H9 (cell line): ENCODE measurements around the gene SIGLEC8. TPM values are rescaled to one million over a fixed set of nuclear protein-coding genes. Genes with fewer than 3 reads are reported as not detected.

Experiments used
- DNase-seq: peaks from one replicate; pipeline ENCODE4 v3.0.0-alpha.2; 2017
- H2AFZ ChIP-seq: one replicate; pipeline ENCODE4 v1.6.1; 2013; ENCODE audit warnings: mild to moderate bottlenecking, low read length, control low read depth, moderate library complexity
- H2AK5ac ChIP-seq: 2 replicates; pipeline ENCODE4 v1.6.1; 2013; ENCODE audit warnings: low read length, control low read depth, mixed read lengths; ENCODE audit not compliant: insufficient read length
- H2BK120ac ChIP-seq: one replicate; pipeline ENCODE4 v1.6.1; 2013; ENCODE audit warnings: low read depth, mild to moderate bottlenecking, low read length, control low read depth, inconsistent platforms; ENCODE audit not compliant: poor library complexity, severe bottlenecking
- H2BK12ac ChIP-seq: 2 replicates; pipeline ENCODE4 v1.6.1; 2013; ENCODE audit warnings: low read length, control low read depth, mixed read lengths, low read depth; ENCODE audit not compliant: insufficient read length
- H2BK15ac ChIP-seq: 2 replicates; pipeline ENCODE4 v1.6.1; 2013; ENCODE audit warnings: low read depth, low read length, control low read depth
- H2BK20ac ChIP-seq: one replicate; pipeline ENCODE4 v1.6.1; 2013; ENCODE audit warnings: low read depth, mild to moderate bottlenecking, low read length, control low read depth, inconsistent platforms; ENCODE audit not compliant: poor library complexity, severe bottlenecking
- H2BK5ac ChIP-seq: 2 replicates; pipeline ENCODE4 v1.6.1; 2013; ENCODE audit warnings: low read length, control low read depth, mixed read lengths; ENCODE audit not compliant: insufficient read length
- H3K14ac ChIP-seq: 2 replicates; pipeline ENCODE4 v1.6.1; 2013; ENCODE audit warnings: low read length, control low read depth; ENCODE audit not compliant: insufficient read depth
- H3K18ac ChIP-seq: 2 replicates; pipeline ENCODE4 v1.6.1; 2013; ENCODE audit warnings: low read depth, mild to moderate bottlenecking, mixed read lengths, low read length, control low read depth; ENCODE audit not compliant: insufficient read length
- H3K23ac ChIP-seq: 2 replicates; pipeline ENCODE4 v1.6.1; 2013; ENCODE audit warnings: low read length, control low read depth, mixed read lengths, low read depth; ENCODE audit not compliant: insufficient read length
- H3K23me2 ChIP-seq: 2 replicates; pipeline ENCODE4 v1.6.1; 2013; ENCODE audit warnings: low read depth, mild to moderate bottlenecking, mixed read lengths, low read length, control low read depth; ENCODE audit not compliant: insufficient read length, poor library complexity, severe bottlenecking
- H3K27ac ChIP-seq: 2 replicates; pipeline ENCODE4 v1.5.1; 2013; ENCODE audit warnings: low read length, control low read depth, mixed read lengths, low read depth; ENCODE audit not compliant: insufficient read length
- H3K27me3 ChIP-seq: 2 replicates; pipeline ENCODE4 v1.6.1; 2013; ENCODE audit warnings: low read length, control low read depth, inconsistent platforms; ENCODE audit not compliant: insufficient read depth
- H3K4ac ChIP-seq: 2 replicates; pipeline ENCODE4 v1.6.1; 2013; ENCODE audit warnings: low read depth, mild to moderate bottlenecking, control low read depth, inconsistent platforms, low read length, moderate library complexity
- H3K4me1 ChIP-seq: 2 replicates; pipeline ENCODE4 v1.6.1; 2013; ENCODE audit warnings: low read length, control low read depth, inconsistent platforms; ENCODE audit not compliant: insufficient read depth
- H3K4me2 ChIP-seq: 2 replicates; pipeline ENCODE4 v1.6.1; 2013; ENCODE audit warnings: low read length, control low read depth, mixed read lengths; ENCODE audit not compliant: insufficient read length, insufficient read depth
- H3K56ac ChIP-seq: 2 replicates; pipeline ENCODE4 v1.6.1; 2013; ENCODE audit warnings: low read depth, mild to moderate bottlenecking, mixed read lengths, low read length, control low read depth; ENCODE audit not compliant: insufficient read length
- H3K79me1 ChIP-seq: 2 replicates; pipeline ENCODE4 v1.6.1; 2013; ENCODE audit warnings: low read depth, mild to moderate bottlenecking, moderate library complexity, low read length, control low read depth, inconsistent platforms; ENCODE audit not compliant: insufficient read depth, poor library complexity, severe bottlenecking
- H3K79me2 ChIP-seq: 2 replicates; pipeline ENCODE4 v1.6.1; 2013; ENCODE audit warnings: low read length, control low read depth, inconsistent platforms; ENCODE audit not compliant: insufficient read depth
- H3K9ac ChIP-seq: 2 replicates; pipeline ENCODE4 v1.6.1; 2013; ENCODE audit warnings: low read length, control low read depth, mixed read lengths; ENCODE audit not compliant: insufficient read length; ENCODE audit errors: extremely low read depth
- H3K9me3 ChIP-seq: one replicate; pipeline ENCODE4 v1.6.1; 2013; ENCODE audit warnings: low read depth, low read length, inconsistent platforms; ENCODE audit not compliant: control insufficient read depth
- H3T11ph ChIP-seq: one replicate; pipeline ENCODE4 v1.6.1; 2013; ENCODE audit warnings: mild to moderate bottlenecking, low read length, control low read depth, inconsistent platforms
- H4K20me1 ChIP-seq: one replicate; pipeline ENCODE4 v1.6.1; 2013; ENCODE audit not compliant: control insufficient read depth, insufficient read length, insufficient read depth
- H4K5ac ChIP-seq: 2 replicates; pipeline ENCODE4 v1.6.1; 2013; ENCODE audit warnings: low read depth, mild to moderate bottlenecking, mixed read lengths, low read length, control low read depth; ENCODE audit not compliant: insufficient read length
- H4K8ac ChIP-seq: replicated peaks from 2 replicates; pipeline ENCODE4 v1.6.1; 2013; ENCODE audit warnings: low read length, control low read depth, mixed read lengths, low read depth; ENCODE audit not compliant: insufficient read length
- H4K91ac ChIP-seq: 2 replicates; pipeline ENCODE4 v1.6.1; 2013; ENCODE audit warnings: low read depth, mild to moderate bottlenecking, moderate library complexity, mixed read lengths, low read length, control low read depth; ENCODE audit not compliant: insufficient read length
- H3K27ac Mint-ChIP-seq, 3 experiments: 2 replicates in 2 of 3; 3 replicates in 1 of 3; pipeline ENCODE4 v1.8.0; 2020 to 2021; ENCODE audit warnings: mixed read lengths in 3 of 3, mild to moderate bottlenecking in 1 of 3, moderate library complexity in 1 of 3
- H3K27me3 Mint-ChIP-seq: 2 replicates; pipeline ENCODE4 v1.8.0; 2021; ENCODE audit warnings: low read depth, mild to moderate bottlenecking, moderate library complexity, mixed read lengths
- H3K36me3 Mint-ChIP-seq, 3 experiments: 2 replicates in 2 of 3; 3 replicates in 1 of 3; pipeline ENCODE4 v1.8.0; 2020 to 2021; ENCODE audit warnings: low read depth in 3 of 3, mixed read lengths in 3 of 3; ENCODE audit not compliant: insufficient read depth in 1 of 3
- H3K4me1 Mint-ChIP-seq, 2 experiments: 2 replicates each; pipeline ENCODE4 v1.8.0; 2020; ENCODE audit warnings: mixed read lengths in 2 of 2
- H3K4me3 Mint-ChIP-seq, 2 experiments: 2 replicates in 1 of 2; 3 replicates in 1 of 2; pipeline ENCODE4 v1.8.0; 2020 to 2021; ENCODE audit warnings: mild to moderate bottlenecking in 2 of 2, mixed read lengths in 2 of 2, moderate library complexity in 1 of 2
- H3K9me3 Mint-ChIP-seq, 2 experiments: 2 replicates in 1 of 2; 3 replicates in 1 of 2; pipeline ENCODE4 v1.8.0; 2020; ENCODE audit warnings: mild to moderate bottlenecking in 2 of 2, mixed read lengths in 2 of 2, moderate library complexity in 1 of 2
- WGBS: extraction: QIAGEN DNeasy Blood & Tissue Kit; methylation state at CpG from one replicate; pipeline ENCODE4 v1.1.7; 2013; ENCODE audit warnings: missing lambda C conversion rate, low lambda C conversion rate, mixed read lengths; ENCODE audit not compliant: insufficient read length; ENCODE audit errors: extremely low coverage; 5-methylcytosine and 5-hydroxymethylcytosine counted together
- total RNA-seq: library from RNA; stranded (reverse); gene quantifications from 2 replicates; pipeline ENCODE4 v1.2.1, GENCODE V29; 2021
- TF ChIP-seq, protein P1 (sequence below): fragments of 200-600 bp; sonication (generic); conservative IDR thresholded peaks from 3 replicates; pipeline ENCODE4 v1.8.0; 2021; ENCODE audit warnings: antibody characterized with exemption, mild to moderate bottlenecking

Gene SIGLEC8
- total RNA-seq, 1 experiment from 2014 or later: not detected

DNA sequence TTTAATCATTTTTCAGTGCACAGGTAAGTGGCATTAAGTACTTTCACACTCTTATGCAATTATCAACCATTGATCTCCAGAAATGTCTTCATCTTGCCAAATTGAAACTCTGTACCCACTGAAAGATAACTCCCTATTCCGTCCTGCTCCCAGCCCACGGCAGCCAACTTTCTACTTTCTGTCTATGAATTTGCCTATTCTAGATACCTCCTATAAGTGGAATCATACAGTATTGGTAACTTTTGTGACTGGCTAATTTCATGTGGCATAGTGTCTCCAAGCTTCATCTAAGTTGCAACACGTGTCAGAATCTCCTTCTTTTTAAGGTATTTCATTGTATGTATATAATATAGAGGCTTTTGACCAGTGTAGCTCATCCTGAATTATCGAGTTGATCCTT lies 14.4 kb upstream of the SIGLEC8 start:
- H3K18ac ChIP-seq: no peak overlapping the region
- no peak overlapping the region for H3K4ac ChIP-seq
- no peak overlapping the region for H3K4me2 ChIP-seq
- H2BK12ac ChIP-seq: no peak overlapping the region
- TF ChIP-seq, protein P1, sequence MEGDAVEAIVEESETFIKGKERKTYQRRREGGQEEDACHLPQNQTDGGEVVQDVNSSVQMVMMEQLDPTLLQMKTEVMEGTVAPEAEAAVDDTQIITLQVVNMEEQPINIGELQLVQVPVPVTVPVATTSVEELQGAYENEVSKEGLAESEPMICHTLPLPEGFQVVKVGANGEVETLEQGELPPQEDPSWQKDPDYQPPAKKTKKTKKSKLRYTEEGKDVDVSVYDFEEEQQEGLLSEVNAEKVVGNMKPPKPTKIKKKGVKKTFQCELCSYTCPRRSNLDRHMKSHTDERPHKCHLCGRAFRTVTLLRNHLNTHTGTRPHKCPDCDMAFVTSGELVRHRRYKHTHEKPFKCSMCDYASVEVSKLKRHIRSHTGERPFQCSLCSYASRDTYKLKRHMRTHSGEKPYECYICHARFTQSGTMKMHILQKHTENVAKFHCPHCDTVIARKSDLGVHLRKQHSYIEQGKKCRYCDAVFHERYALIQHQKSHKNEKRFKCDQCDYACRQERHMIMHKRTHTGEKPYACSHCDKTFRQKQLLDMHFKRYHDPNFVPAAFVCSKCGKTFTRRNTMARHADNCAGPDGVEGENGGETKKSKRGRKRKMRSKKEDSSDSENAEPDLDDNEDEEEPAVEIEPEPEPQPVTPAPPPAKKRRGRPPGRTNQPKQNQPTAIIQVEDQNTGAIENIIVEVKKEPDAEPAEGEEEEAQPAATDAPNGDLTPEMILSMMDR: no peak
- Mint-ChIP-seq H3K36me3 (peaks cover 0 to 3% (median 0%) of the 10 kb centered on the region in 3 experiments; a peak in 2 of 7 replicates), H3K4me1 (no peaks in the 10 kb centered on the region), H3K27ac (no peak overlapping the region), H3K4me3 (no peak overlapping the region), H3K27me3 (peaks cover 46% of the 10 kb centered on the region), H3K9me3 (peaks cover 2 to 83% of the 10 kb centered on the region in 2 experiments; a peak in 4 of 5 replicates)
- H4K91ac ChIP-seq: no peak overlapping the region
- H2BK5ac ChIP-seq: no peak overlapping the region
- H3K9ac ChIP-seq: no peak overlapping the region
- H3K14ac ChIP-seq: no peak overlapping the region
- no CpG with 5 or more reads among the region's 4 CpGs for WGBS
- no peaks in the 10 kb centered on the region for H4K20me1 ChIP-seq
- no peak overlapping the region for H2AFZ ChIP-seq
- H2AK5ac ChIP-seq: no peak overlapping the region
- DNase-seq: no peak
- no peaks in the 10 kb centered on the region for H3K79me2 ChIP-seq
- no peaks in the 10 kb centered on the region for H3K9me3 ChIP-seq
- no peak overlapping the region for H3K23ac ChIP-seq
- no peaks in the 10 kb centered on the region for H3K27me3 ChIP-seq
- H3K56ac ChIP-seq: no peak overlapping the region
- no peak overlapping the region for H2BK20ac ChIP-seq
- H3K23me2 ChIP-seq: no peaks in the 10 kb centered on the region
- no peak overlapping the region for H4K5ac ChIP-seq
- H2BK15ac ChIP-seq: no peak overlapping the region
- H3K4me1 ChIP-seq: no peaks in the 10 kb centered on the region
- no peak overlapping the region for H4K8ac ChIP-seq
- H3T11ph ChIP-seq: no peak overlapping the region
- H3K27ac ChIP-seq: no peak overlapping the region
- H2BK120ac ChIP-seq: no peak overlapping the region
- no peaks in the 10 kb centered on the region for H3K79me1 ChIP-seq
